Posterior vena cava (tissue), 2 donors: ENCODE data around the gene PEX11A. TPM values are rescaled to one million over a fixed set of nuclear protein-coding genes. Genes with fewer than 3 reads are reported as not detected.
"Not testable (repeated sequence)": the region's sequence is repeated elsewhere in the genome, so short reads cannot be mapped to it uniquely, and the experiment has no call there.

ENCODE experiments used
- DNase-seq: peaks from one replicate; pipeline ENCODE4 v3.0.0-alpha.2; 2020; ENCODE audit warnings: low spot score
- intact Hi-C, 2 donors: fragments of 100-400 bp; cut with DNase I; formaldehyde crosslinking; loops; one replicate each; pipeline versions ENCODE4 v1.14.1 to v1.14.2; 2022 to 2023
- long read RNA-seq, 2 donors: library from polyadenylated mRNA; unstranded; transcript quantifications; one replicate each; pipeline ENCODE4 v2.0.0, GENCODE V29; 2020 to 2021
- total RNA-seq, 2 donors: library from RNA; stranded (reverse); fragmentation: NEBNext Ultra II Directional; extraction: Animal tissue kit (Norgen Biotek cat#: 25700); gene quantifications; one replicate each; pipeline ENCODE4 v1.2.1, GENCODE V29; 2021
- donor health status: DM: yes; HTN: yes; CAD: no.
- donor health status: DM: yes; HTN: yes; CAD: no.

PEX11A gene, protein sequence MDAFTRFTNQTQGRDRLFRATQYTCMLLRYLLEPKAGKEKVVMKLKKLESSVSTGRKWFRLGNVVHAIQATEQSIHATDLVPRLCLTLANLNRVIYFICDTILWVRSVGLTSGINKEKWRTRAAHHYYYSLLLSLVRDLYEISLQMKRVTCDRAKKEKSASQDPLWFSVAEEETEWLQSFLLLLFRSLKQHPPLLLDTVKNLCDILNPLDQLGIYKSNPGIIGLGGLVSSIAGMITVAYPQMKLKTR
- total RNA-seq, result 1 to 10 TPM; 4.9 to 7.1 TPM
- long read RNA-seq, donor 1, partial matches to known transcripts, result 0 of 1 reads
- long read RNA-seq, donor 1, other reads (novel, unspliced or antisense), result 0 of 1 reads
- long read RNA-seq, donor 2, transcript PEX11A-203 (2 exons, 905 nt), result major isoform, 11 of 19 reads
- long read RNA-seq, donor 2, partial matches to known transcripts, result 0 of 19 reads
- long read RNA-seq, donor 2, other reads (novel, unspliced or antisense), result 4 of 19 reads

DNA sequence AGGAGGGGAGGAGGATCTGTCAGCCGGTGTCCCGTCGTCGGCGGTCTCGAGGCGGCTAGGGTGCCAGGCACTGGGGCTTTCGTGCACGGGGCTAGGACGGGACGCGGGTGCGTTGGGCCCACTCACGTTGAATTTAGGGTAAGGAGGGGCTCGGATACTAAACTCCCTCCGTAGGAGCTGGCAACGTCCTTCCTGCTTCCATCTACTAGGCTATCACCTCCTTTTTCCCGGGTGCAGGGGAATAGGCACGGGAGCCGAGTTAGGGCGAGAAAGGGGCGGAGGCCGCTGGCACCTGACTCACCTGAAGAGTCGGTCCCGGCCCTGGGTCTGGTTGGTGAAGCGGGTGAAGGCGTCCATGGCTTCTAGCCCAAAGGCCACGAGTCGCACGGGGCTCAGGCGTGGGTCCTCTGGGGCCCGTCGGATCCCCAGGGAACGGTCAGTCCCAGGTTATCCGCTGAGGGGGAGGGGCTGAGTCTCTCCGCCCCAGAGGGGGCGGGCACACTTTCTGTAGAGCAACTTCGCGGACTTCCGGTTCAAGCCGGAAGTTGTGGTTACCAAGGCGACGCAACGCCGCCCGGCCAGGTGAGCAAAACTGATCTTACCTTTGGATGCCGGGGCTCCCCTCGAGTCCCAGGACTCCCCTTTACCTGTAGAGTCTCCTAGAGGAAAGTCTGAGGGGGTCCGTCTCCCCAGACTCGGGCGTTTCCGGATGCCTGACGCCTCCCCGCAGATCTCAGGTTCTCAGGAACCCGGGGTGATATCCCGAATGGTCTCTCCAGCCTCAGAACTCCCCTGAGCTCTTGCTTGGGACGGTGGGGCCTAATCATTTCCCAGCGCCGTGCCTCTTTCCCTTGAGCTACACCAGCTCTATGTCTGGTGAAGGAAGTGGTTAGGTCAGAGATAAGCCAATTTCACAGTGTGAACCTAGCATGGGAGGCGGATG, at the start of gene PEX11A, which contains the start of gene WDR93:
Gene PEX11A, minus strand, starts transcription at position 479 of the 943 bp plus-strand sequence. Its CDS starts 122 bp downstream, at position 357.
Gene WDR93, plus strand, starts transcription at position 536 of the 943 bp plus-strand sequence. CDS start 10,936 bp downstream, outside the sequence.
- intact Hi-C loops, result loop anchor here in 1 of 2 donors (5.0 kb wide), 1 partner anchor 43 kb away; no protein-coding TSS in a partner anchor

DNA sequence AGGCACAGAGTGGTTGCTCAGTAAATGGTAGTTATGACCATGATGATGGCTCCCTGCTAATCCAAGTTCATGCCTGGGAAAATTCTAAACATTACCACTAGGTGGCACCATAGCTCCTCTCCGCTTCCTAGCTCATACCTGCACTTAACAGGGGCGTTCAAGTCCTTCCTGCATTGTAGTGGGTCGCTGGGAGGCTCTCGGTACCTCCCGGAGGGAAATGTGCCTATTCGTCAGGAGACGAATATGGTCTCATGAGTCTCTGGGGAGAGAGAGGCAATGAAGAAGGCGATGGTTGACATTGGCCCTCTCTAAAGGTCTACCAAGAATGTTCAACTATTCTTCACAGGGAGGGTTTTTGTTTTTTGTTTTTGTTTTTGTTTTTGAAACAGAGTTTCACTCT, 49.6 kb upstream of the PEX11A start:
- intact Hi-C loops, result loop anchor here in 1 of 2 donors (10.0 kb wide), 1 partner anchor 335 kb away; no protein-coding TSS in a partner anchor
- DNase-seq, result no peak

More for the DNA sequence above, at the start of gene PEX11A, which contains the start of gene WDR93:
- DNase-seq, result peak; percentile 94

DNA sequence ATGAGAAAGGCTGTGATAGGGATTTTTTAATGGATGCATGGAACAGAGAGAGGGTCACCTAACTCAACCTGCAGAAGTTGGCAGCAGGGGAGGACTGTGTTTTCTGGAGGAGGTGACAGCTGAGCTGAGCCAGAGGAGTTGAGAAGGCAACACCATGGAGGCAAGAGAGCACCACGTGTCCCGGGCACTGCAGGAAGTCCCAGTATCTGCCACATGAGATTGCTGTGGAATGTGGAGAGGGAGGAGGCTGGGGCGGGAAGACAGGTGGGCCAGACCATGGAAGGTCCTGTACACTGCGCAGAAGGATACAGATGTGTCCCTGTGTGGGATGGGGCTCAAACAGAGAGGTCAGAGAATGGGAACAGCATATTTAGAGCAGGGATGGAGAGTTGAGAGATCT, 45.2 kb upstream of the PEX11A start:
- intact Hi-C loops, result no loop called here
- no peak for DNase-seq

DNA sequence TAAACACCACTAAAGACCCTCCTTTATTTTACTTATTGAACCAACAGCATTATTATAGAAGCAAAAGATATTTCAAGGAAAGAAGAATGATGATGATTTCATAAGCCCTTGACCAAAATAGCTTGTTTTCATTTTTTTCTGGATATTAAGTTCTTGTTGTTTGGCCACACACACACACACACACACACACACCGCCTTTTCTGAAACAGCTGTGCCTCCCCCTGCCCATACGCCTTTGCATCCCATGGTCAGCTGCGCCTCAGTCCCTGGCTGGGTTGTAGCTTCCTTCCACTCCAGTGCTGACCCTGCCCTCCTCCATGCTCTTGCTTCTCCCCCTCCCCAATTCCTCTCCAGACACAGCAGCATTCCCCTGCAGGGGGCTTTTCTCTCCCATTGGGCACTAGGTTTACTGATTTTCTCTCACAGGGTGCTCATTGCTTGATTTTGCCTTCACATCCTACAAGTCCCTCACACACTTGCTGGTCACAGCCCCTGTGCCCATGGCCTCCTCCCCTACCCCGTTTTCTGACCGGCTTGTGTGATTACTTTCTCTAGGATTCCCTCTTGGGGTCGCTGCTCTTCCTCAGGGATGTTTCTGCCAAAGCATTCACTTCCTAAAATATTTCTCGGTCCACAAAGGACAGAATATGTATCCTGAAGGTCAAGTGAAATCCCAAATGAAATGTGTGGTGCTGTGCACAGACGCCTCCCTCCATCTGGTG, 42.1 kb upstream of the PEX11A start:
- no peak for DNase-seq
- intact Hi-C loops, result no loop called here

DNA sequence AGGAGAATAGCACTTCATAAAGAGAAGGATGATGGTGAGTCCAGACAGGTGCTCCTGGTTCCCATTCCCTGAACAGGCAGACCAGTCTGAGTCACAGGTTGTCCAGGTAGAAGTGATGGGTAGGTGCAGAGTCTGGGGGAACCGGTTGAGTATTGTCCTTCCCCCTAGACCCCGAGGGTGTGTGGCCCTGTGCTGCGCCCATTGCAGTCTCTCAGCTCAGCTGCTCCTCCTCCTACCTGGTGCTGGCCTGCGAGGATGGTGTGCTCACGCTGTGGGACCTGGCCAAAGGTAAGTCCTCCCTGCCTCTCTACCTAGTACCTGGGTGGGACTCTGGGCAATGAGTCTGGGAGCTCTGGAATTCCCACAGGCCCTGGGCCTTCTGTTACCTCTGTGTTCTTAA, 40.7 kb upstream of the PEX11A start:
- DNase-seq, result no peak
- intact Hi-C loops, result no loop called here

DNA sequence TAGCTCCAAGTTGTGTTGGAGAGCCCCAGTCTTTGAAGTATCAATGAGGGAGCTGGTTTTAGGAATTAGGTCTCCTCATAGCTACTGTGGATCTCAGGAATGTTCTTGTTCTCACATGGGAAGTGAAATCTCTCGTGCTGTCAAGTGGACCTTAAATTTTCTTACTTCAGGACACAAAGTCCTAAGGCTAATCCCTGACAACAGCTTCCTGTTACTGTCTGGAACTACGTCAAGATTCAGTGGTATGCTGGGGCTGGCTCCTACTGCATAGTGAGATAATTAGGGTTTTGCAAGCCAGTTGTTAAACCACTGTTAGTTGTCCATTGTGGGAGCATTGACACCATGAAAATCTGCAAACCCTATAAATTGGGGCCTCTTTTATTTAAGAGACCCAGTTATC, 37.7 kb upstream of the PEX11A start:
- DNase-seq, result no peak
- intact Hi-C loops, result no loop called here

DNA sequence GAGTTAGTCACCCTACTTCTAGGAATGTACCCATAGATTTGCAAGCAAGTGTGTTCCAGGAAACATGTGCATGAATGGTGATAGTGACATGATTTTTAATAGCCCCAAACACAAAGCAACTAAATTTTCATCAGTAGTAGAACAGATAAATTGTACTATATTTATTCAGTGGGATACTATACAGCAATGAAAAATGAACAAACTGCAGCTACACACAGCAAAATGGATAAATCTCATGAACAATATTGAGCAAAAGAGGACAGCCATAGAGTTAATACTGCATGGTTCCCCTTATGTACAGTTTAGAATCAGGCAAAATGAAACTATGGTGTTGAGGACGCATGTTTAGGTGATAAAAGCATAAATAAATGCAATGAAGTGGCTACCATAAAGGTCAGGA, 34.5 kb upstream of the PEX11A start:
- DNase-seq, result no peak
- intact Hi-C loops, result no loop called here

DNA sequence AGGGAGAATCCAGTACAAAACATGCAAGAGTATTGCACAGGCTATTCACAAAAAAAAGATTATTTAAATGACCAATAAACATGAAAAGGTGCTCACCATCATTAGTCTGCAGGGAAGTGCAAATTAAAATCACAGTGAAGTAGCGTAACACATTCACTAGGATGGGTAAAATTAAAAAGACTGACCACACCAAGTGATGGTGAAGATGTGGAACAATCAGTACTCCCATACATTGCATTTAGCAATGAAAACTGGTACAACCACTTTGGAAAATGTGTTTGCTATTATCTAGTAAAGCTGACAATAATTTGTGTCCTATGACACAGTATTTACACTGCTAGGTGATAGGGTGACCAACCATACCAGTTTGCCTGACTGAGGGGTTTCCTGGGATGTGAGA, 34.1 kb upstream of the PEX11A start:
- intact Hi-C loops, result no loop called here
- DNase-seq, result no peak

DNA sequence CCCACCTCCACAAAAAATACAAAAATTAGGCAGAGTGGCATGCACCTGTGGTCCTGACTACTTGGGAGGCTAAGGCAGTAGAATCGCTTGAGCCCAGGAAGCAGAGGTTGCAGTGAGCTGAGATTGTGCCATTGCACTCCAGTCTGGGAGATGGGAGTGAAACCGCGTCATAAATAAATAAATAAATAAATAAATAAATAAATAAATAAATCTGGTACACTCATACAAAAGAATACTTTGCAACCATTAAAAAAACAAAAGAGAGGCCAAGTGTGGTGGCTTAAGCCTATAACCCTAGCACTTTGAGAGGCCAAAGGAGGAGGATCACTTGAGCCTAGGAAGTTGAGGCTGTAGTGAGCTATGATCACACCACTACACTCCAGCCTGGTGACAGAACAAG, 32.5 kb upstream of the PEX11A start:
- intact Hi-C loops, result no loop called here
- DNase-seq, result no peak

DNA sequence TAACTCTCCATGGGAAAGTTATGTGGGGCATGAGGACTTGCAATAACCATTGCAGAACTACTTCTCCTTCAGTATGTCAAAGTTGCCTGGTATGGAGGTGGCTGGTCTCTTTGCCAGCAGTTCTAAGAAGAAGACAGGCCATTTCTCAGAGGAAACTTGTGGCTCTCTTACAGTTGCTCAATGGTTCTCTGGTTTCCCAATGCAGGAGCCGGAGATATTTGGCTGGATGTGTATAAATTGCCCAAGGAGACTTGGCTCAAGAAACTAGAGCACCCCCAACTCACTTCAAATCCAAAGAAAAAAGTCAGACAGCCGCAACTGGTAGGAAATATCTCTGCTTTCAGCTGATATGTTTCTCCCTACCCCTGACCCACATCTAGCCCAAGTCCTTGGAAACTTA, 24.2 kb upstream of the PEX11A start:
- no peak for DNase-seq
- intact Hi-C loops, result no loop called here

DNA sequence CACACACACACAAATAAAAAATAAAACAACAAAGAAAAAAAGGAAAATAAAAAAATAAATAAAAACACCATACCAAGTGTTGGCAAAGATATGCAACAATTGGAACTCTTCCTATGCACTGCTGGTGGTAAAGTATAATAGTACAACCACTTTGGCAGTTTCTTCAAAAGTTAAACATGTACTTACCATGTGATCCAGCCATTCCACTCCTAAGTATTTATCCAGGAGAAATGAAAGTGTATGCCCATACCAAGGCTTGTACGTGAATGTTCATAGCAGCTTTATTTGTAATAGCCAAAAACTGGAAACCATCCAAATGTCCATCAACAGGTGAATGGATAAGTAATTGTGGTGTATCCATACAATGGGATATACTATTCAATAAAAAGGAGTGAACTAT, 17.0 kb upstream of the PEX11A start:
- intact Hi-C loops, result no loop called here
- no peak for DNase-seq

DNA sequence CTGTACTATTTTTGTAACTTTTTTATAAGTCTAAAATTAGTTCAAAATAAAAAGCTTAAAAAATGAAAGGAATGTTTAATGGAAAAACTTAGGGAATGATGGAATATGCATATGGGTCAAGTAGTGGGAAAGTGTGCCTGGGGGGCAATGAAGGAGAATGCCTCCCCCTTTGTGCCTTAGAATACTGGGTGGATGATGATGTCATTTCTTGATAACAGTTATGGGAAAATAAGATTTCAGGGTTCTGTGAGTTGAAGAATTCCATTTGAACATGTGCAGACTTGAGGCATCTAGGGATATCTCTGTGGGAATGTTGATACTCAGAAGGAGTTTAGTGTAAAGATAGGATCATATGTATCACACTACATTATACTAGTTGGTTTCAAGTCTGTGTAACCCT, 13.9 kb upstream of the PEX11A start:
- no peak for DNase-seq
- intact Hi-C loops, result no loop called here

DNA sequence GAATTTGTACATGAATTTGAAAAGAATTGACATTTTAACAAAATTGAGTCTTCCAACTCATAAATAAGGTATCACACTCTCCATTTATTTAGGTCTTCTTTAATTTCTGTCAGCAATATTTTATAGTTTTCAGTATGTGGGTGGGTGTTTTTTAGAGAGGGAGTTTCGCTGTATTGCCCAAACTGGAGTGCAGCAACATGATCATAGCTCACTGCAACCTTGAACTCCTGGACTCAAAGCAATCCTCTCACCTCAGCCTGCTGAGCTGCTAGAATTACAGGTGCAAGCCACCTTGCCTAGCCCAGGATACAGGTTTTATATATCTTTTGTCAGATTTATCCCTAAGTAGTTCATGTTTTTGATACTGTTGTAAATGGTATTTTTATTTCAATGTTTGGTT, 4.6 kb upstream of the PEX11A start:
- intact Hi-C loops, result no loop called here
- no peak for DNase-seq

DNA sequence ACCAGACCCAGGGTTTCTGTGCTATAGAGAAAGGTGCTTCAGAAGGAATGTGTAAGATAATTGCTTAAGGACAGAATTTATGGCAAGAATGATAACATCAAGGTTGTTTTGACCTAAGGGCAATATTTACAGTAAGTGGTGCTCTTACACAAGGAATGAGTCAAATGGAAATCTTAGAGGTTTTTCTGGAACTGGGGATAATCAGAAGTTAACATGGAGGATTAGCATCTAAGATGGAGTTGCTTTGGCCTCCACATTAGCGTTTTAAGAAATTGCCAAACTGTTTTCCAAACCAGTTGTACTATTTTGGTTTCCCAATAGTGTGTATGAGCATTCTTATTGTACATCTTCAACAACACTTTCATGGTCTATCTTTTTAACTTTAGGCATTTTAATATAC, 3.1 kb upstream of the PEX11A start:
- intact Hi-C loops, result loop anchor here in 1 of 2 donors (5.0 kb wide), 1 partner anchor 46 kb away; no protein-coding TSS in a partner anchor
- DNase-seq, result no peak

DNA sequence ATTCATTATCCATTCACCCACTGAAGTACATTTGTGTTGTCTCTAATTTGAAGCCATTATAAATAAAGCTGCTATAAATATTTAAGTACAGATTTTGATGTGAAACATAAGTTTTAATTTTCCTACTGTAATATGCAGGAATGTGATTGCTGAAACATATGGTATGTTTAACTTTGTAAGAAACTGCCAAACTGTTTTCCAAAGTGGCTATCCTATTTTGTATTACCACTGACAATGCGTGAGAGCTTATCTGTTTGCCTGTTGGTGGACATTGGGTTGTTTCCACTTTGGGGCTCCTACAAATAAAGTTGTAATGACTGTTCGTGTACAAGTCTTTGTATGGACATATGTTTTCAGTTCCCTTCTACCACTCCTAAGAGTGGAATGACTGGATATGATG, 2.5 kb upstream of the PEX11A start:
- DNase-seq, result no peak
- intact Hi-C loops, result loop anchor here in 1 of 2 donors (5.0 kb wide), 1 partner anchor 46 kb away; no protein-coding TSS in a partner anchor

DNA sequence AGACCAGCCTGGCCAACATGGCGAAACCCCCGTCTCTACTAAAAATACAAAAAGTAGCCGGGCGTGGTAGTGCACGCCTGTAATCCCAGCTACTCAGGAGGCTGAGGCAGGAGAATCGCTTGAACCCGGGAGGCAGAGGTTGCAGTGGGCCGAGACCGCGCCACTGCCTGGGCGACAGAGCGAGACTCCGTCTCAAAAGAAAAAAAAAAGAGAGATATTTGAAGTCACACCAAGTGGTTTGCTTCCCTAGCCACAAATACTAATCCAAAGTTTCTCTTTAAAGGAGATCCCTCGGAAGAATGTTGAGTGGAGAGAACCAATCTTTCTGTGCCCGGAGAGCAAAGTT, 651 bp downstream of the PEX11A start:
- intact Hi-C loops, result loop anchor here in 1 of 2 donors (5.0 kb wide), 1 partner anchor 43 kb away; no protein-coding TSS in a partner anchor

DNA sequence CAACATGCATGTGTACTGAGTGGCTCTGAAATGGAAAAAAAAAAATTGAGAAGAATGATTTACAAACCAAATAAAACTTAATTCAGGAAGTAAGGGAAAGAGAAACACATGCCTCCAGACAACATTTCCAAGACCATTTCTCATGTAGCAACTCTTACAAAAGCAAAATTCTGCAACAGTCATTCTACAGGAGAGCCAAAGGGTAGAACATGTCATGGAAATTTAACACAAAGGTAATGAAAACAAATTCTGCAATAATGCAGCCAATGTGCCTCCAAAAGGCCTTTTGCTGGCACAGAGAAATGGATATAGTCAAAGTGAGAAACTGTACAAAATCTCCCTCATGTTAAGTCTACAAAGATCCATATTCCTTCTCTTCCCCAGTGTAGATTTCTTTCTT, 4.0 kb downstream of the PEX11A start:
- intact Hi-C loops, result no loop called here
- DNase-seq, result no peak

More for the DNA sequence above, 651 bp downstream of the PEX11A start:
- DNase-seq, result not testable (repeated sequence)

DNA sequence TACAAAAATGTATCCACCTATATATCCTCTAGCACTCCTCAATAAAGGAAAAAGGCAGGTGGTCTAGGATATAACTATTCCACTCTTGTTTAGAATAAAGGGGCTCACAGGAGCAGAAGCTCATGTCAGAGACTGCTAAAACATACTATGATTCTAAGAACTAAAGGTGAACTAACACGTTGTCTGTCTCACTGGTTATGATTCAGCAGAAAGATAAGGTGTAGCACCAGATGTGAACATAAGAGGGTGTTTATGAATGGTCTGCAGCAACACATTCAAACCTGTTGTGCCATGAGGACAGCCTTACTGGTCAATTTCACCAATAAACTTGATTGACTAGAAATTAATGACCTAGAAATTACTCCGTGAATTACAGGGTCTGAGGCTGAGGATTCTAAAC, 4.6 kb downstream of the PEX11A start:
- no peak for DNase-seq
- intact Hi-C loops, result no loop called here

DNA sequence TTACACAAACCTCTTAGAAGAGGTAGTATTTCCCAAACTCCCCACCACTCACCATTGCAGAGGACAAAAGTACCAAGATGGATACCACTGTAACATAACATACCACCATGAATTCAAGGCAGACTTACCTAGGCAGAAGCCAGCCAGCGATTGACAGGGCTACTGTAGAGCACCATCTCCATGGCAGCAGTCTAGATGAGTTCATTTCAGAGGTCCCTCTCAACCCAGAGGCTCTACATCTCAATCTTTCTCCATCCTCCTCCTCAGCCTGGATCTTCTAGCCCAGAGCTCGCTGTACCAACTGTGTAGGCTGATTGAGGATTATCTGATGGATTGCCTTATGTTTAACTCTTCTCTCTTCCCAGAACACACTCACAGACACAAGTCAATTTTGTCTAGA, 9.4 kb downstream of the PEX11A start:
- no peak for DNase-seq
- intact Hi-C loops, result no loop called here
